ENCODE results near the gene ITGA6.
A peak's percentile ranks its signal among the peaks of the same experiment; 100 is the strongest.

The ITGA6 gene

DNA sequence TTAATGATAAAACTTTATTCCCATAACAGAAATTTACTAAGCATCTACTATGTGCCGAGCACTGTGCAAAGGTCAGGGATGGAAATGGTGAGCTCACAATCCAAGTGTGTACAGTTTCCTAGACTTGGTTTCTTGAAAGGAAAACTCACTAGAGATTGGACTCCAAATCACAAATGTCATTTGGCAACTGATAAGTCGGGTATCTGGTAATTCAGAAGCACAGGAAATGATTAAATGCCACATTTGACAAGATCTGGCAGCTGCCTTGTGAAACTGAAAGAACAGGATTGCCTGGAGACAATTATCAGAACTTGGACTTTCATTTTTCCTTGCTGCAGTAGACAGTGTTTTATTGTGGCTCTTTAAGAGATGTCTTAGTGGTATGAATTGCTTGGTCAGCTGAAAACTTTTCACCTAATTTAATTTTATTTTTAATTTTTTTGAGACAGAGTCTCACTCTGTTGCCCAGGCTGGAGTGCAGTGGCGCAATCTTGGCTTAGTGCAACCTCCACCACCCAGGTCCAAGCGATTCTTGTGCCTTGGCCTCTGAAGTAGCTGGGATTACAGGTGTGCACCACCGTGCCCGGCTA lies 19.2 kb downstream of the ITGA6 start:
- TF ChIP-seq, protein P1, sequence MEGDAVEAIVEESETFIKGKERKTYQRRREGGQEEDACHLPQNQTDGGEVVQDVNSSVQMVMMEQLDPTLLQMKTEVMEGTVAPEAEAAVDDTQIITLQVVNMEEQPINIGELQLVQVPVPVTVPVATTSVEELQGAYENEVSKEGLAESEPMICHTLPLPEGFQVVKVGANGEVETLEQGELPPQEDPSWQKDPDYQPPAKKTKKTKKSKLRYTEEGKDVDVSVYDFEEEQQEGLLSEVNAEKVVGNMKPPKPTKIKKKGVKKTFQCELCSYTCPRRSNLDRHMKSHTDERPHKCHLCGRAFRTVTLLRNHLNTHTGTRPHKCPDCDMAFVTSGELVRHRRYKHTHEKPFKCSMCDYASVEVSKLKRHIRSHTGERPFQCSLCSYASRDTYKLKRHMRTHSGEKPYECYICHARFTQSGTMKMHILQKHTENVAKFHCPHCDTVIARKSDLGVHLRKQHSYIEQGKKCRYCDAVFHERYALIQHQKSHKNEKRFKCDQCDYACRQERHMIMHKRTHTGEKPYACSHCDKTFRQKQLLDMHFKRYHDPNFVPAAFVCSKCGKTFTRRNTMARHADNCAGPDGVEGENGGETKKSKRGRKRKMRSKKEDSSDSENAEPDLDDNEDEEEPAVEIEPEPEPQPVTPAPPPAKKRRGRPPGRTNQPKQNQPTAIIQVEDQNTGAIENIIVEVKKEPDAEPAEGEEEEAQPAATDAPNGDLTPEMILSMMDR (IDR thresholded peaks at IDR 0.05; ENCODE audit: insufficient read depth, low read depth, low read length, missing control alignments) = no peak
- no peak overlapping the region for H3K4me3 ChIP-seq (ENCODE audit: low read length)
- peak; percentile 61 for DNase-seq (ENCODE audit: low read depth)

DNA sequence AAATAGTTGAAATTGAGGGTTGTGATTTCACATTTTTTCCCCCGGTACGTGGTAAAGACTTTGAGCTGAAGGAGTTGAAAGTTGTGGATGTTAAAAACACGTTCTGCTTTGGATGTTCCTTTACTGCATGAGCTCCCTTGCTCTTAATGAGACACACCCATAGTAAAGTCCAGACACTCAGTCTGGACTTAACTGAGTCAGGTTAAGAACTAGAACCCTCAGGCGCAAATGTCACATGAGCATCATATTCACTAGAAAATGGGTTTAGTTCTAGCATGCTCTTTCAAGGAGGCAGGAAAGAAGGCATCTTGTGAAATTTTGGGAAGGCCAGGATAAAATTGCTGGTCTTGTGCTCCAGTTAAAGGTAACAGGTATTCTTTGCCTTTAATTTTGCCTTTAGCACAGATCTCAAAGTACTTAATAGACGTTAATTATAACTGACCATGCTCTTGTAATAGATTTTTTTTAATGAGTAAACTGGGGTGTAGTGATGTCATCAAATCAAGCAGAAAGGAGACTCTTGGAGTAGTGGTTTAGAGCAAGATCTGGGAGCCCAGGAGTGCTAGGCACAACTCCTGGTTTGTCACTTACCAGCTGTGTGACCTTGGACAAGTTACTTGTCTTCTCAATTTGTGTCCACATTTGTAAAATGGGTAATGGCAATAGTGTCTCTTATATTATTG lies 20.6 kb downstream of the ITGA6 start:
- H3K4me3 ChIP-seq (ENCODE audit: low read length) = no peak overlapping the region
- TF ChIP-seq, protein P1 (IDR thresholded peaks at IDR 0.05; ENCODE audit: insufficient read depth, low read depth, low read length, missing control alignments) = no peak
- DNase-seq (ENCODE audit: low read depth) = peak; percentile 85

DNA sequence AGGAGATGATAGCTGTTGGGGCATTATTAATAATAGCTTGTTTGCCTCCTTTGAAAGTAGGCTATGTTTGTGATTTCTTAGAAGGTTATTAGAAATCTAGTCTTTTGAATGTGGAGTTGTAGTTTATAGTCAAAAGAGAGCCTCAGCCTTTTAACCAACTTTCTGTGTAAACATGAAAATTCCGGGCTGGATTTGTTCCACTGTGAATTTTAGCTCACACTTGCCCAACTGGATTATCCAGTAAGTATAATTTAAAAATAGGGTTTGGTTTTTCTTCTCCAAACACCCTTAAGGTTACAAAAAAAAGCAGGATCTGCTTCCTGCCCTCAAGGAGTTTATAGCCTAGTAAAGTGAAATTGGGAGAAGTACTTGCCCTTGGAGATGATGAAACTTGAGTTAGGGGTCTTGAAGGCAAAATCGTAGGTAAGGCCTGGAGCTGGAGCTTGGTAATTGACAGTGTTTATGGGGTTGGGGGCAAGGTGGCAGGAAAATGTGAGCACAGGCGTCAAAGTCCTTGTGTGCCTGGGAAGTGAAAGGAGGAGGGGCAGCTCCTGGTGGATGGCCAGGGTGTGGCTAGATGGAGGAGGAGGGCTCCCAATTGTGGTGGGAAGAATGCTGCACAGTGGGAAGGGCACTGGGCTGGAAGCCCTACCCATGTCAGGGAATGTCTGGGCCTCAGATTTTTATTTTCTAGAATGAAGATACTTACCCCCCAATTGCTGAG lies 21.3 kb downstream of the ITGA6 start:
- TF ChIP-seq, protein P1 (IDR thresholded peaks at IDR 0.05; ENCODE audit: insufficient read depth, low read depth, low read length, missing control alignments) = no peak
- H3K4me3 ChIP-seq (ENCODE audit: low read length) = no peak overlapping the region
- no peak for DNase-seq (ENCODE audit: low read depth)

DNA sequence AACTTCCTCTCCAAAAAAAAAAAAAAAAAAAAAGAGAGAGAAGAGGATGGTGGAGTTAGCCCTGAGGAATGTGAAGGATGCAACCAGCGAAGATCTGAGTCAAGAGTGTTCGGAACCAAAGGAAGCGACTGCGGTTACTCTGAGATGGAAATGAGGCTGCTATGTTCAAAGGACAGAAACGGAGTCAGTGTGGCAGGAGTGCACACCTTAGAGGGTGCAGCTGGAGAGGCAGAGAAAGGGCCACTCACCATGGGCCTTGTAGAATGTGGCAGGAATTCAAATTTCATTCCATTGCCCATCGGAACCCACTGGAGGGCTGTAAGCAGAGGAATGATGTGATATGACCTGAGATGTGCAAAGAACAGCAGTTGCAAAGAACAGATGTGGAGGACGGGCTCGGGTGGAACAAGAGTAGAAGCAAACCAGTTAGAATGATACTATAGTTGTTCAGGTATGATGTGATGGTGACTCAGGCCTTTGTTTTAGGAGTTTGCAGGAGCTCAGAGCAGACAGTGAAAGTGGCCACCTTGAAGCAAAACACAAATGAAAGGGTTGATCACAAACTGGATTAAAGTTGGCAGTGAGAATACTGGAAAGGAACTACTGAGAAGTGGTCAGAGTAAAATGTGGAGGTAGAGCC lies 22.6 kb downstream of the ITGA6 start:
- TF ChIP-seq, protein P1 (IDR thresholded peaks at IDR 0.05; ENCODE audit: insufficient read depth, low read depth, low read length, missing control alignments) = no peak
- H3K4me3 ChIP-seq (ENCODE audit: low read length) = no peak overlapping the region

DNA sequence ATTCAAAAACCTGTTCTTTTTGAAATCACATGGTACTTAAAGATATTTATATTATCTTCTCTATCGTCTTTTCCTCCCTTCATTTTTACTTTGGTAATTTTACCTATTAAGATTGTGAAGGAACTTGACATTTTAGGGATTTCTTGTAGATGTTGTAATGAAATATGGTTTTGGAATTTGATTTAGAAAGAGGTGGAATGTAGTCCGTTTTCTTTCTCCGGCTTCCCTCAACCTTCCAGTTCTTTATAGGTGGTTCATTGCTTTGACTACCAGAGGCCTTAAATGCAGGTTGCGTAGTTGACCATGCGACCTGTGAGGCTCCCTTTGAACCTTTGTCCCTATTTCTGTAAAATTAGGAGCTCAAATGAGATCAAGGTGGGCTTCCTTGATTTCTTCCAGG lies 24.5 kb downstream of the ITGA6 start:
- H3K4me3 ChIP-seq (ENCODE audit: low read length) = no peak overlapping the region
- no peak for DNase-seq (ENCODE audit: low read depth)
- TF ChIP-seq, protein P1 (IDR thresholded peaks at IDR 0.05; ENCODE audit: insufficient read depth, low read depth, low read length, missing control alignments) = no peak

More for the DNA sequence above, 22.6 kb downstream of the ITGA6 start:
- DNase-seq (ENCODE audit: low read depth) = peak; percentile 82

DNA sequence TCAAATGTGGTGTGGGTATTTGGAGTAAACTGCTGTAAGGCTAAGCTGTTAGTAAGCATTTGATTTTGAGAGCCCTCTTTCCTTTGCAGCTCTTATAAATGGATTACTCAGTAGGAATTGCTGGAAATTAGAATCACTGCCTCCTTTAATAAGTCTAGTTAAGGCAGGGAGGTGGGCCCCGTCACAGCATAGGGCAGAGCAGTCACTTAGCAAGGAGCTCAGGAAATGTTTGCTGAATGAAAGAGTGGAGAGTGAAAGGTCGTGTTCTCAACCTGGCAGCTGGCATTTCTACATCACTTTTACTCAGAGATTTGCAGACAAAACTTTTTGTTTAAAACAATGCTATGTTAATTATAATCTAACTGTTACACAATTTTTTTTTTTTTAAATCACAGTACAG lies 25.5 kb downstream of the ITGA6 start:
- H3K4me3 ChIP-seq (ENCODE audit: low read length) = no peak overlapping the region
- TF ChIP-seq, protein P1 (IDR thresholded peaks at IDR 0.05; ENCODE audit: insufficient read depth, low read depth, low read length, missing control alignments) = no peak

More for the DNA sequence above, 25.5 kb downstream of the ITGA6 start:
- DNase-seq (ENCODE audit: low read depth) = no peak
